Panc1 (cell line): ENCODE results near the gene PKIB. TPM values are rescaled to one million over a fixed set of nuclear protein-coding genes. Genes with fewer than 3 reads are reported as not detected.

ENCODE experiments used
- ATAC-seq: fragments of 200-7000 bp; cut with Tn5 transposase; 2 replicates; pipeline ENCODE4 v1.9.1; 2020; ENCODE audit warnings: mild to moderate bottlenecking, moderate library complexity
- BruUV-seq: library from RNA; stranded (reverse); fragments of 400-500 nt; replicated peaks from 2 replicates; lab custom pipeline; 2021; lab: Mats Ljungman, UMichigan
- CTCF ChIA-PET: fragments of 300-600 bp; sonication (Branson Sonifier 250); formaldehyde crosslinking; loops from one replicate; lab custom pipeline; 2022; ENCODE audit warnings: antibody characterized with exemption; lab: Charles Lee
- POLR2A ChIA-PET: fragments of 300-600 bp; sonication (Branson Sonifier 250); formaldehyde crosslinking; loops from one replicate; lab custom pipeline; 2022; ENCODE audit warnings: antibody characterized with exemption; lab: Charles Lee
- DNase-seq: peaks from one replicate; pipeline ENCODE4 v3.0.0-alpha.2; 2010; ENCODE audit warnings: low read depth, low spot score
- H3K27ac ChIP-seq: 2 replicates; pipeline ENCODE4 v1.5.1; 2011; ENCODE audit warnings: mild to moderate bottlenecking, low read length, inconsistent platforms
- H3K27me3 ChIP-seq: fragments of 200-500 bp; sonication (Bioruptor generic); 2 replicates; pipeline ENCODE4 v1.6.0; 2014; ENCODE audit warnings: low read length, inconsistent platforms; ENCODE audit not compliant: control insufficient read depth, insufficient read depth
- H3K36me3 ChIP-seq: fragments of 200-500 bp; sonication (Bioruptor generic); 2 replicates; pipeline ENCODE4 v1.5.1; 2014; ENCODE audit warnings: inconsistent platforms, mild to moderate bottlenecking, low read length, moderate library complexity; ENCODE audit not compliant: control insufficient read depth, insufficient read depth
- H3K4me1 ChIP-seq: 2 replicates; pipeline ENCODE4 v1.5.1; 2011; ENCODE audit warnings: inconsistent platforms, mild to moderate bottlenecking, low read length, moderate library complexity; ENCODE audit not compliant: control insufficient read depth, insufficient read depth
- H3K4me3 ChIP-seq, 2 experiments: 2 replicates each; pipeline ENCODE4 v1.5.1; 2011 to 2012; ENCODE audit warnings: low read depth in 2 of 2, low read length in 2 of 2, mild to moderate bottlenecking in 2 of 2, inconsistent platforms in 1 of 2, moderate library complexity in 1 of 2
- H3K9me3 ChIP-seq: fragments of 200-500 bp; sonication (Bioruptor generic); 2 replicates; pipeline ENCODE4 v1.5.1; 2014; ENCODE audit warnings: low read depth, mild to moderate bottlenecking, inconsistent platforms, low read length, moderate library complexity; ENCODE audit not compliant: control insufficient read depth, insufficient read depth
- POLR2AphosphoS5 ChIP-seq: IDR thresholded peaks from 2 replicates; pipeline ENCODE4 v1.6.1; 2012; ENCODE audit warnings: mild to moderate bottlenecking, low read depth, low read length, moderate library complexity
- SIN3A ChIP-seq: IDR thresholded peaks from 2 replicates; pipeline ENCODE4 v1.6.1; 2012; ENCODE audit warnings: low read depth, mild to moderate bottlenecking, low read length, moderate library complexity, borderline replicate concordance; ENCODE audit not compliant: insufficient read depth
- TCF7L2 ChIP-seq: IDR thresholded peaks from 2 replicates; pipeline ENCODE4 v1.6.1; 2011; ENCODE audit warnings: mild to moderate bottlenecking, low read depth, low read length, inconsistent platforms
- in situ Hi-C: cut with HindIII; loops from 2 replicates; pipeline ENCODE4 v1.10.0; 2016; ENCODE audit warnings: low sequenced_read_pairs, low pct_unique_long_range_greater_than_20kb
- intact Hi-C: fragments of 100-400 bp; cut with micrococcal nuclease; formaldehyde crosslinking; loops from one replicate; pipeline ENCODE4 v1.10.0; 2022; ENCODE audit not compliant: unreplicated experiment
- total RNA-seq: library from RNA; stranded (reverse); gene quantifications from one replicate; pipeline ENCODE4 v1.2.1, GENCODE V29; 2021; ENCODE audit not compliant: unreplicated experiment
- TF ChIP-seq, protein P1 (sequence below): fragments of 450-650 bp; IDR thresholded peaks from 2 replicates; pipeline ENCODE4 v1.5.1; 2017; ENCODE audit warnings: mild to moderate bottlenecking
- TF ChIP-seq, protein P2 (sequence below), 2 experiments: IDR thresholded peaks; 2 replicates each; pipeline ENCODE4 v1.6.1; 2011 to 2012; ENCODE audit warnings: low read depth in 2 of 2, control low read depth in 1 of 2, low read length in 1 of 2, mild to moderate bottlenecking in 1 of 2, moderate library complexity in 1 of 2; ENCODE audit not compliant: insufficient read depth in 1 of 2

PKIB gene
- total RNA-seq, 1 experiment from 2014 or later = 1.1 TPM

DNA sequence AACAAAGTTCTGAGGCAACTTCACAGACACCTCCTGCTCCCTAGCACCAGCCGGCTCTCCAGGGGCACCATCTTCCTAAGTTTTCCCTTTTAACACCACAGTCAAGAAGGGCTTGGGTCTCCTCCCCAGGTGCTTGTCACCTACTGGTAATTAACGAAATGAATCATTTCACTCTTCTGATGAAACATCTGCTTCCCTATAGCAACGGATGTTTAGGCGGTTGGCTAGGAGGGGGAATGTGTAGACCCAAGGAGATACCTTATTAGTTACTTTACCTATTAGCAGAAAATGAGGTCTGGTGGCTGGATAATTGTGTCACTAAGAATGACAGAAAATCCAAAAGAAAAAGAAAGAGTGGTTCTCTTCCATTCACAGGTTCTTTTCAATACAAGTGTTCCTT is 123.1 kb downstream of the PKIB start:
- TF ChIP-seq TCF7L2 (no peak), SIN3A (no peak), POLR2AphosphoS5 (no peak)
- TF ChIP-seq, protein P1, sequence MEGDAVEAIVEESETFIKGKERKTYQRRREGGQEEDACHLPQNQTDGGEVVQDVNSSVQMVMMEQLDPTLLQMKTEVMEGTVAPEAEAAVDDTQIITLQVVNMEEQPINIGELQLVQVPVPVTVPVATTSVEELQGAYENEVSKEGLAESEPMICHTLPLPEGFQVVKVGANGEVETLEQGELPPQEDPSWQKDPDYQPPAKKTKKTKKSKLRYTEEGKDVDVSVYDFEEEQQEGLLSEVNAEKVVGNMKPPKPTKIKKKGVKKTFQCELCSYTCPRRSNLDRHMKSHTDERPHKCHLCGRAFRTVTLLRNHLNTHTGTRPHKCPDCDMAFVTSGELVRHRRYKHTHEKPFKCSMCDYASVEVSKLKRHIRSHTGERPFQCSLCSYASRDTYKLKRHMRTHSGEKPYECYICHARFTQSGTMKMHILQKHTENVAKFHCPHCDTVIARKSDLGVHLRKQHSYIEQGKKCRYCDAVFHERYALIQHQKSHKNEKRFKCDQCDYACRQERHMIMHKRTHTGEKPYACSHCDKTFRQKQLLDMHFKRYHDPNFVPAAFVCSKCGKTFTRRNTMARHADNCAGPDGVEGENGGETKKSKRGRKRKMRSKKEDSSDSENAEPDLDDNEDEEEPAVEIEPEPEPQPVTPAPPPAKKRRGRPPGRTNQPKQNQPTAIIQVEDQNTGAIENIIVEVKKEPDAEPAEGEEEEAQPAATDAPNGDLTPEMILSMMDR = no peak
- TF ChIP-seq, protein P2, sequence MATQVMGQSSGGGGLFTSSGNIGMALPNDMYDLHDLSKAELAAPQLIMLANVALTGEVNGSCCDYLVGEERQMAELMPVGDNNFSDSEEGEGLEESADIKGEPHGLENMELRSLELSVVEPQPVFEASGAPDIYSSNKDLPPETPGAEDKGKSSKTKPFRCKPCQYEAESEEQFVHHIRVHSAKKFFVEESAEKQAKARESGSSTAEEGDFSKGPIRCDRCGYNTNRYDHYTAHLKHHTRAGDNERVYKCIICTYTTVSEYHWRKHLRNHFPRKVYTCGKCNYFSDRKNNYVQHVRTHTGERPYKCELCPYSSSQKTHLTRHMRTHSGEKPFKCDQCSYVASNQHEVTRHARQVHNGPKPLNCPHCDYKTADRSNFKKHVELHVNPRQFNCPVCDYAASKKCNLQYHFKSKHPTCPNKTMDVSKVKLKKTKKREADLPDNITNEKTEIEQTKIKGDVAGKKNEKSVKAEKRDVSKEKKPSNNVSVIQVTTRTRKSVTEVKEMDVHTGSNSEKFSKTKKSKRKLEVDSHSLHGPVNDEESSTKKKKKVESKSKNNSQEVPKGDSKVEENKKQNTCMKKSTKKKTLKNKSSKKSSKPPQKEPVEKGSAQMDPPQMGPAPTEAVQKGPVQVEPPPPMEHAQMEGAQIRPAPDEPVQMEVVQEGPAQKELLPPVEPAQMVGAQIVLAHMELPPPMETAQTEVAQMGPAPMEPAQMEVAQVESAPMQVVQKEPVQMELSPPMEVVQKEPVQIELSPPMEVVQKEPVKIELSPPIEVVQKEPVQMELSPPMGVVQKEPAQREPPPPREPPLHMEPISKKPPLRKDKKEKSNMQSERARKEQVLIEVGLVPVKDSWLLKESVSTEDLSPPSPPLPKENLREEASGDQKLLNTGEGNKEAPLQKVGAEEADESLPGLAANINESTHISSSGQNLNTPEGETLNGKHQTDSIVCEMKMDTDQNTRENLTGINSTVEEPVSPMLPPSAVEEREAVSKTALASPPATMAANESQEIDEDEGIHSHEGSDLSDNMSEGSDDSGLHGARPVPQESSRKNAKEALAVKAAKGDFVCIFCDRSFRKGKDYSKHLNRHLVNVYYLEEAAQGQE (IDR thresholded peaks at IDR 0.05; ENCODE audit: insufficient read depth in 1 of 2, low read depth in 2 of 2, low read length in 1 of 2) = no peak
- H3K4me1 ChIP-seq = no peaks in the 10 kb centered on the region
- no peak overlapping the region for H3K4me3 ChIP-seq
- in situ Hi-C loops = no loop called here
- ChIA-PET POLR2A (no interaction called here), CTCF (interaction anchor here (4.0 kb wide), 1 partner anchor 106 kb away, joined by 20 read pairs; no protein-coding TSS in a partner anchor)
- no TSS peak for BruUV-seq
- ATAC-seq (no peak), DNase-seq (no peak)
- H3K9me3 ChIP-seq = no peaks in the 10 kb centered on the region
- H3K27me3 ChIP-seq = peaks cover 5% of the 10 kb centered on the region; the same call in 1 of the 2 replicates
- H3K36me3 ChIP-seq = no peaks in the 10 kb centered on the region
- no peak overlapping the region for H3K27ac ChIP-seq
- intact Hi-C loops = no loop called here

DNA sequence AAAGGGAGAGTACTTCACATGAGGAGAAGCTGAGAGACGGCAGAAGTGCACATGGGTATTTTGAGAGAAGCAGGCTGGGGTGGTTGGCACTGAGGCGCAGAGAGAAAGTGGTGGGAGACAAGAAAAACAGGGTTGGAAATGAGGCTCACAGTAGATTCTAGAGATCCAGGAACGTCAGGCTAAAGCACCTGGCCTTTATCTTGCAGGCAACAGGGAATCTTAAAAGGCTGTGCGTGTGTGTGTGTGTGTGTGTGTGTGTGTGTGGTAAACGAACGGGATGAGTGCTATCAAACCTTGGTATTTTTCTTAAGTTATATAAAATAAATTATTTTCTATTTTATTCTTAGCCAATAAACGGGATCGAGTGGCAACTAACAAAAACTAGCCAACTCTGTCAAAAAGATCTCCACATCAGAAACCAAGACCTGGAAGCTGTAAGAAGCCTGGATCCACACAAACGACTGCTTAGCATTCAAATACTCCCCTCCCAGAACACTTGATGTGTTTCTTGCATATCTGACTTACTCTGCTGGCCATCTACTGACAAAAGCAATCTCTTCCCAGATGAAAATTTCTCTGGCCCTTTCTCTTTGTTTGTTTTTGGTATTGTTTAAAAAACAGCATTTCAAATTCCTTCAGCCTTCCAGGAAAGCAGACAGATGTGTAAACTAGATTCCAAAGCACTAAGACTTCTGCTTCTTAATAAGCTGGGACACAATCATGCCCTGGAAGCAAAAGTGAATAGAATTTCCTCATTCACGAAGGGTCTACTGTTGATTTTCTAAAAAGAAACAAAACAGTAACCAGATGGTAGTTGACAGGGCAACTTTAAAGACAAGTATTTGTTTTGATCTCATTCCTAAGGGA is 124.6 kb downstream of the PKIB start:
- TF ChIP-seq, protein P2 (IDR thresholded peaks at IDR 0.05; ENCODE audit: insufficient read depth in 1 of 2, low read depth in 2 of 2, low read length in 1 of 2) = no peak
- no peak for TF ChIP-seq TCF7L2
- no peak for TF ChIP-seq SIN3A
- TF ChIP-seq POLR2AphosphoS5 = no peak
- TF ChIP-seq, protein P1 = no peak
- CTCF ChIA-PET = no interaction called here
- DNase-seq (no peak), ATAC-seq (no peak)
- BruUV-seq = no TSS peak
- in situ Hi-C loops = no loop called here
- no peak overlapping the region for H3K27ac ChIP-seq
- POLR2A ChIA-PET = no interaction called here
- peaks cover 5% of the 10 kb centered on the region; the same call in 1 of the 2 replicates for H3K27me3 ChIP-seq
- no peak overlapping the region for H3K4me3 ChIP-seq
- no peaks in the 10 kb centered on the region for H3K36me3 ChIP-seq
- H3K9me3 ChIP-seq = no peaks in the 10 kb centered on the region
- H3K4me1 ChIP-seq = no peaks in the 10 kb centered on the region
- intact Hi-C loops = no loop called here
